Skeletal muscle tissue (tissue), 4 donors: ENCODE results near the gene PPIE. TPM values are rescaled to one million over a fixed set of nuclear protein-coding genes. Genes with fewer than 3 reads are reported as not detected.
"Not testable (repeated sequence)": the region's sequence is repeated elsewhere in the genome, so short reads cannot be mapped to it uniquely, and the experiment has no call there.

Experiments used
- H3K27ac ChIP-seq: one replicate; pipeline ENCODE4 v1.7.0; 2013; ENCODE audit warnings: mild to moderate bottlenecking, low read depth, low read length, inconsistent platforms
- H3K27me3 ChIP-seq, 3 donors: one replicate each; pipeline ENCODE4 v1.7.0; 2013; ENCODE audit warnings: low read length in 3 of 3; ENCODE audit not compliant: control insufficient read depth in 3 of 3, insufficient read depth in 3 of 3
- H3K36me3 ChIP-seq, 3 donors: one replicate each; pipeline ENCODE4 v1.7.0; 2013; ENCODE audit warnings: low read length in 3 of 3; ENCODE audit not compliant: control insufficient read depth in 3 of 3, insufficient read depth in 3 of 3
- H3K4me1 ChIP-seq, 3 donors: one replicate each; pipeline ENCODE4 v1.7.0; 2013; ENCODE audit warnings: low read length in 3 of 3, mild to moderate bottlenecking in 3 of 3; ENCODE audit not compliant: control insufficient read depth in 3 of 3, insufficient read depth in 3 of 3
- H3K4me3 ChIP-seq, 3 donors: one replicate each; pipeline ENCODE4 v1.7.0; 2013; ENCODE audit warnings: low read length in 3 of 3
- H3K9ac ChIP-seq, 3 donors: one replicate each; pipeline ENCODE4 v1.7.0; 2013; ENCODE audit warnings: low read length in 3 of 3, mild to moderate bottlenecking in 3 of 3, moderate library complexity in 2 of 3, low read depth in 1 of 3
- H3K9me3 ChIP-seq, 3 donors: one replicate each; pipeline ENCODE4 v1.7.0; 2013; ENCODE audit warnings: low read length in 3 of 3; ENCODE audit not compliant: control insufficient read depth in 3 of 3
- total RNA-seq: library from RNA; depleted of rRNA; stranded (reverse); fragments of >200 nt; gene quantifications from one replicate; pipeline ENCODE4 v1.2.3, GENCODE V29; 2014
- donor health status: Osteomylitis.

The PPIE gene
- total RNA-seq, 1 donor from 2014 or later: 24.5 TPM

DNA sequence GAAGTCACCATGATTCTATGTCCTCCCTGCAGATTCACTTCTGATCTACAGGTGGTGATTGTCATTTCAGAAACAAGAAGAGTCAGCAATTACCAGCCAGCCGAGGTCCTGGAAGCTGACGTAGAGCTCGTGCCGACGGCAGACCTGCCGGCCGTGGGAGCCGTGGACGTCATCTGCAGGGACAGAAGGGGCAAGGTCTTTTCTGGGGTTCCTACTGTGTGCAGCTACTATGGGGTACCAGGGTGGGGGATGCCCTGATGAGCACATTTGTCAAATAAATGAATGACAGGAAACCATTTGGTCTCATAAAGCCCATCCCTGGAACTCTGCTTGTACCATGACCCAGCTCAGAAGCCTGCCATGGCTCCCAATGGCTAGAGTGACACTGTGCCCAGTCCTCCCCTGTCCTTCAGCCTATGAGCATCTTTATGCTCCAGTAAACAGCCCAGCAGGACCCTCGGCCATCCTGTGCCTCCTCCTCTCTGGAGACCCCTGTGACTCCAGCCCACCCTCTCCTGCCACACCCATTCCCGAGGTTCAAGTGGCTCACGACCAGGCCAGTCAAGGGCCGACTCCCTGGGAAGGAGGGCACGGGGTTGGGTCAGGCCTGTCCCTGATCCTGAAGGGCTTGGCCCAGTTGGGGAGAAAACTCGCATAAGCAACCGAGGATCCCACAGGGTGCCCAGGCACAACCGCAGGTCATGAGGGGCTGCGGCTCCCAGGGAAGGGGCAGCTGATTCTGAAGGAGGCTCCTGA is 25.1 kb downstream of the PPIE start:
- H3K27ac ChIP-seq, H3K27me3 ChIP-seq, H3K36me3 ChIP-seq, H3K4me1 ChIP-seq, H3K9ac ChIP-seq, H3K9me3 ChIP-seq, H3K4me3 ChIP-seq: not testable (repeated sequence)

DNA sequence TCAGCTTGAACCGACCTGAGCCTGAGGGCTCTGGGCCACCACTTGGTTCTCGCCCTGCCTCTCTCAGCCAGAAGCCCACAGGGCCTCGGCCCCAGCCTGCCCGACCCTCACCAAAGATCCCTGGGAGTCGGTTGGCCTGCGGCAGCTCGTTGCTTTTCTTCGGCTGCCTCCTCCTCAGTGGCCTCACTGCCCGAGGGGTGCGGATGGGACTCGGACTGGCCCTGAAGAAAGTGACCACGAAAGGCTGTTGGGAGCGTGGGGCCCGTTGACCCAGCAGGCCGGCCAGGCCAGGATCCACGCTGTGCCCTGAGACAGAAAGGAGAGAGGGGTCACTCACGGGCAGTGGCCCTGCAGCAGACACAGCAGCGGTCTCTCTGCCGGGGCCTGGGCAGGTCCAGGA is 25.8 kb downstream of the PPIE start:
- not testable (repeated sequence) for H3K27me3 ChIP-seq, H3K27ac ChIP-seq, H3K36me3 ChIP-seq, H3K9ac ChIP-seq, H3K4me1 ChIP-seq, H3K4me3 ChIP-seq, H3K9me3 ChIP-seq

DNA sequence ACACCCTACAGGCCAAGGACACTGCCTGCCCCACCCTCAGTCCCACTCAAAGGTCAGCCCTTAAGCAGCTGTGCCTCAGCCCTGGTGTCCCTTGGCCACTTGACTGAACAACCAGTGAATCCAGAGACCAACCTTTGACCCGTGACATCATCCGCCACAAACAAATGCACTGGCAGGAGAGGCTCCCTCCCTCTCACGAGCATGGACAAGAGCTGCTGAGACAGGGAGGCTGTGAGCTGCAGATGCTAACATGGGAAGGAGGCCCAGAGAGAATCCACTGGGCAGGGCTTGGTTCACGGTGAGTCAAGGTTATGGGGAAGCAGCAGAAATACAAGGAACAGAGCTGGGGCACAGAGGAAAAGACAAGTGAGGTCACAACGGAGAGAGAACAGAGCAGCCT is 27.8 kb downstream of the PPIE start:
- H3K27ac ChIP-seq, H3K36me3 ChIP-seq, H3K27me3 ChIP-seq, H3K4me3 ChIP-seq, H3K4me1 ChIP-seq, H3K9ac ChIP-seq, H3K9me3 ChIP-seq: not testable (repeated sequence)

DNA sequence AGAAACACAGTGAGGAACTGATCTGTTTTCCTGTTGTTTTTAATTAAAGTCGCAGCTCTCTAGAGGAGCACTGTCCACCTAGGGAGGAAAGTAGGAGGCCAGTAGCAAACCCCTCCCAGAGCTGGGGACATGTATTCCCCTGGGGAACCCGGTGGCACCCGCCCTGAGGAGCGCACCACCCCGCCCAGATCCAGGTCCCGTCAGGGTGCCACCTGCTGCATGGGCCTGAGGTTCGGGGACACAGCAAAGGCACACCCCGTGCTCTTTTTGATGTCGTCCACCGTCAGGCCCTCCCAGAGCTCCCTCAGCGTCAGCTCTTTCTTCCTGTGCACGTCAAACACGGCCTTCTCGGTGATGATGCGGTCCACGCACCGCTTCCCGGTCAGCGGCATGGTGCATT is 30.8 kb downstream of the PPIE start:
- not testable (repeated sequence) for H3K27ac ChIP-seq, H3K9me3 ChIP-seq, H3K4me3 ChIP-seq, H3K27me3 ChIP-seq, H3K36me3 ChIP-seq, H3K9ac ChIP-seq, H3K4me1 ChIP-seq

DNA sequence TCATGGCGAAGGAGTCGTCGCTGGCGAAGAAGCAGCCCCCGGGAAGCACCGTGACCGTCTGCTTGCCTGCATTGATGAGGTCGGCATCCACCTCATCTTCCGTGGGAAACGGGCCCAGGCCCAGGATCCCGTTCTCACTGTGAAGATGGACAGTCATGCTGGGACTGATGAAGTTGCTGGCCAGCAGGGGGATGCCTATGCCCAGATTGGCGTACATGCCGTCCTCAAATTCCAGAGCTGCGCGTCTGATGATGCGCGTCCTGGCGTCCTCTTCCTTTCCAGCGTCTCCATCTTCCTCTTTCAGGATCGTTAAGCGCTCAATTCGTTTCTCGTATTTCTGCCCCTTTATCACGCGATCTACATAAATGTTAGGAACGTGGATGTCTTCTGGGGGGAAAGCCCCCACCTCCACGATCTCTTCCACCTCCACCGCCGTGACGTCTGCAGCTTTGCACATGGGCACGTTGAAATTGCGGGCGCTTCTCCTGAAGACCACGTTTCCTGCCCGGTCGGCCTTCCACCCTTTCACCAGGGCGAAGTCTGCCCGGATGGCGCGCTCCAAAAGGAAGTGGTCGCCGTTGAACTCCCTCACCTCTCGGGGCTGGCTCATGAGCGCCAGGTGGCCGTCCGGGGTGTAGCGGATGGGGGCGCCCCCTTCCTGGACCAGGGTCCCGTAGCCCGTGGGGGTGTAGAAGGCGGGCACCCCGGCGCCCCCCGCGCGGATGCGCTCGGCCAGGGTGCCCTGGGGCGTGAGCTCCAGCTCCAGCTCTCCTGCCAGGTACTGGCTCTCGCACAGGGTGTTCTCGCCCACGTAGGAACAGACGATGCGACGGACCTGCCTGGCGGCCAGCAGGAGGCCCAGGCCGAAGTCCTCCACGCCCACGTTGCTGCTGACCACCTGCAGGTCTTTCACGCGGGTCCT is 31.7 kb downstream of the PPIE start:
- not testable (repeated sequence) for H3K27ac ChIP-seq, H3K4me1 ChIP-seq, H3K27me3 ChIP-seq, H3K36me3 ChIP-seq, H3K9ac ChIP-seq, H3K9me3 ChIP-seq, H3K4me3 ChIP-seq

DNA sequence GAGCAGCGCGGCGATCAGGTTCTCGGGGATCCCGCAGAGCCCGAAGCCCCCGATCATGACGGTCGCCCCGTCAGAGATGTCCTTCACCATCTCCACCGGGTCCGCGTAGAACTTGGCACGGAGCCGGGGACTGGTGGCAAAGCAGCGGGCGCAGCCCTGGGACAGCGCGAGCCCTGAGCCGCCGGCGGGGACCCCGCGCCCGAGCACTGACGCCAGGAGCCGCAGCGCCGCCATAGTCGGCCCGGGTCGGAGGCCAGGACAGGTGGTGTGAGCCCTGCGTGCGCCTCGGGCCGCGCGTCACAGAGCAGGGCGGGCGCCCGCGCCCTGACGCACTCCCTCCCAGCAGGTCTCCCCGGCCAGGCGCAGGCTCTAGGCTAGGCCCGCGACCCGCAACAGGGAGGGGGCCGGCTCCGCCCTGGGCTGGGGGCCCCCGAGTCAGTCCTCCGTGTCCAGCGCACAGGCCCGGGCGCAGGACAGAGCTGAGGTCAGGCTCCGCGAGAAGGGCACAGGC is 32.4 kb downstream of the PPIE start, which contains the start of gene OXCT2:
Gene OXCT2, minus strand, starts transcription at position 327 of the 511 bp plus-strand sequence. Its CDS starts 93 bp downstream, at position 234.
- H3K27me3 ChIP-seq, H3K36me3 ChIP-seq, H3K27ac ChIP-seq, H3K4me1 ChIP-seq, H3K9me3 ChIP-seq, H3K9ac ChIP-seq, H3K4me3 ChIP-seq: not testable (repeated sequence)

DNA sequence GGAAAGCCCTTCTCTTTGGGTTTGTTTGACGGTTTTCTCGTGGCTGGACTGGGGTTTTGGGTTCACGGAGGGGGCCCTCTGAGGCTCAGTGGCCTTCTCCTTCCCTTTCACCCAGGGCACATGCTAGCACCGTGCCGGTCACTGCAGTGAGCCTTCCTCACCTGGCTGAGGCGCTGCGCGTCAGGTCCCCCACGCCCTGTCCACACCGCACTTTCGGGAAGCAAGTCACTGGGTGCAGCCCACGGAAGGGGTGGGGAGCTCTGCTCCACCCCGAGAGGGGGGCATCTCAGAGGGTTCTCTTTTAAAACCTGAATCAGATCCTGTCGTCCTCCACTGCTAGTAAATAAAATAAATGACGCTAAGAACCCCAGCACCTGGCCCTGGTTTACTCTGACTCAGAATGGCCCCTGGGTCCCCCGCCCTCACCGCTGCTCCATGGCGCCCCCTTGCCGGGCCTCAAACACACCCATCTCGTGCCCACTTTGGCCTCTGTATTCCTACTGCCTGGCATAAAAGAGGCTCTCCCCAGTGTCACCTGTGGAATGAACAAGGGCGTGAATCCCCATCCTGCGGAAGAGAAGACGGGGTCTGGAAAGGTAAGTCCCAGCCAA is 34.8 kb downstream of the PPIE start:
- not testable (repeated sequence) for H3K27me3 ChIP-seq, H3K27ac ChIP-seq, H3K36me3 ChIP-seq, H3K9me3 ChIP-seq, H3K9ac ChIP-seq, H3K4me1 ChIP-seq, H3K4me3 ChIP-seq

DNA sequence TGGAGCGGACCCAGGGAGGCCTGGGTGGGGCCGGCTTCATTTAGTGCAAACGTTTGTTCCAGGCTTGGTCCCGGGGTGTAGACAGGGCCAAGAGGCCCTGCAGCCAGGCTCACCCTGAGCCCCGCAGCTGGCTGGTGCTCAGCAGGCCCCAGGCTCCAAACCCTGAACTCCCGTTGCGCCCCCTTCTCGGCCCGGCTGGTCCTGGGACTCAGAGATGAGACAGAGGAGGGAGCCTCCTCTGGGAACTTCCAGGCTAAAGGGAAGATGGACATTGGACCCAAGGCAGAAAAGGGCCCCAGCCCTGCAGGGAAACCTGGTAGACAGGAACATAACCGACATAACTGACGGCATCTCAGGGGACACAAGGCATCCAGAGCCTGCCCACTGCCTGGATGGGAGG is 36.5 kb downstream of the PPIE start:
- H3K4me1 ChIP-seq, H3K9me3 ChIP-seq, H3K4me3 ChIP-seq, H3K27me3 ChIP-seq, H3K36me3 ChIP-seq, H3K9ac ChIP-seq, H3K27ac ChIP-seq: not testable (repeated sequence)

DNA sequence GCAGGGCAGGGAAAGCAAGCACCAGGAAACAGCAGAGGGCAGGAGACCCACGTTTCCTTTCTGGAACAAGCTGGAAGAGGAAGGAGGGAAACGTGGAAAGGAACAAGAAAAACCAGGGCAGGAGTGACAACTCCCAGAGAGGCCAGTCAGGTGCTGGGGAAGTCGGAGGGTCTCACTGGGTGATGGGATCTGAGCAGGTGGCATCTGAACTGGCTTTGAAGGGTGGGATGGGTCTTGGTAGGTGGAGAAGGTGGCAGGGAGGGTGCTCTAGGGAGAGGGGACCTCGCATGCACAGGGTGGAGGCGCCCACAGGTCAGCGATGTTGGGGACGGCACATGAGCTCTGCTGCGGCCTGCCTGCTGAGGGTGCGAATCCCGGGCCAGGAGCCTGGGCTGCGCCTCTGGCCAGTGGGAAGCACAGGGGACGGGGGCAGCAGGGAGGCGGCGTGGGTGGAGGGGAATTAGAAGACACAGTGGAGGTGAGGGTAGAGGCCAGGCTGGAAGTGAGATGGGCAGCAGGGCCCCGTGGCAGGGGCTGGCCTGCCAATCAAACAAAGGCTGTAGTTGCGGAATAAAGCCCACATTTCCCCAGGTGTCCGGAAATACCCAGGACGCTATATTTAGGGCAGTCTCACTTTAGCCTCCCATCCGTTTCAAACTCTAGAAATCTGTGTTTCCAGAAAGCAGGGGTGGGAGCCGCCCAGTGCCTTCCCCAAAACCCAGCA is 37.2 kb downstream of the PPIE start:
- H3K27ac ChIP-seq, H3K36me3 ChIP-seq, H3K27me3 ChIP-seq, H3K9me3 ChIP-seq, H3K4me1 ChIP-seq, H3K4me3 ChIP-seq, H3K9ac ChIP-seq: not testable (repeated sequence)
